ENCODE measurements around the gene TBKBP1.

TBKBP1 gene

GRCh38 chr17:47693731-47694580 is at the start of gene TBKBP1:
TSS of gene TBKBP1 (plus strand) at chr17:47694161. CDS start at chr17:47696113, 1,952 bp downstream.
- POLR2A ChIA-PET, result interaction anchor here (0.5 to 0.7 kb wide), 2 partner anchors 51 to 379 kb away, joined by 4 to 6 read pairs; no protein-coding TSS in a partner anchor
- CTCF ChIA-PET, result interaction anchor here (1.0 to 2.6 kb wide), 2 partner anchors 16 to 30 kb away, joined by 3 to 13 read pairs; no protein-coding TSS in a partner anchor
- peak; percentile 54 for DNase-seq (ENCODE audit: extremely low spot score)
- no peak for TF ChIP-seq CTCF (IDR thresholded peaks at IDR 0.05; ENCODE audit: control extremely low read depth, extremely low read depth, low read depth, missing control alignments)

- POLR2A ChIA-PET, result no interaction called here
- no peak for DNase-seq (ENCODE audit: extremely low spot score)
- CTCF ChIA-PET, result interaction anchor here (1.0 to 1.8 kb wide), 3 partner anchors 10 to 28 kb away, joined by 3 to 4 read pairs (median 4); no protein-coding TSS in a partner anchor
Measured at GRCh38 chr17:47644324-47644723, 49.6 kb upstream of the TBKBP1 start.

GRCh38 chr17:47649153-47649971 is 44.6 kb upstream of the TBKBP1 start, which contains the start of gene KPNB1:
TSS of gene KPNB1 (plus strand) at chr17:47649919. CDS start at chr17:47650245, 326 bp downstream.
- peak; percentile 93 for DNase-seq (ENCODE audit: extremely low spot score)
- CTCF ChIA-PET, result interaction anchor here (0.8 to 5.5 kb wide), 13 partner anchors 8 to 192 kb away, joined by 3 to 28 read pairs (median 3); partner anchors contain the start of genes SCRN2 and TBX21
- TF ChIP-seq CTCF (IDR thresholded peaks at IDR 0.05; ENCODE audit: control extremely low read depth, extremely low read depth, low read depth, missing control alignments), result no peak
- POLR2A ChIA-PET, result interaction anchor here (0.6 to 1.6 kb wide), 5 partner anchors 14 to 272 kb away, joined by 3 to 11 read pairs (median 5); no protein-coding TSS in a partner anchor

More at GRCh38 chr17:47644324-47644723, 49.6 kb upstream of the TBKBP1 start:
- no peak for TF ChIP-seq CTCF (IDR thresholded peaks at IDR 0.05; ENCODE audit: control extremely low read depth, extremely low read depth, low read depth, missing control alignments)

DNA sequence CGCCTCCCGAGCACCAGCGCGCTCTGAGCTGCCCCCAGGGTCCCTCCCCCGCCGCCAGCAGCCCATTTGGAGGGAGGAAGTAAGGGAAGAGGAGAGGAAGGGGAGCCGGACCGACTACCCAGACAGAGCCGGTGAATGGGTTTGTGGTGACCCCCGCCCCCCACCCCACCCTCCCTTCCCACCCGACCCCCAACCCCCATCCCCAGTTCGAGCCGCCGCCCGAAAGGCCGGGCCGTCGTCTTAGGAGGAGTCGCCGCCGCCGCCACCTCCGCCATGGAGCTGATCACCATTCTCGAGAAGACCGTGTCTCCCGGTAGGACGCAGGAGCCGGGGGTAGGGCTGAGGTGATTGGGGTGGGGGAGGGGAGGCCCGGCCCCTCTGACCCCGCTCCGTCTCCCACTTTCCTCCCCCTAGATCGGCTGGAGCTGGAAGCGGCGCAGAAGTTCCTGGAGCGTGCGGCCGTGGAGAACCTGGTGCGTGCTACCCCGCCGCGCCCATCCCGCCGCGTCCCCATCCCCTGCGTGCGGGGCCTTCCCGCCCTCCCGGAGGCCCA is 43.9 kb upstream of the TBKBP1 start:
- ChIA-PET POLR2A (interaction anchor here (0.6 to 1.6 kb wide), 3 partner anchors 14 to 272 kb away, joined by 3 to 11 read pairs (median 3); no protein-coding TSS in a partner anchor), CTCF (interaction anchor here (0.7 to 5.5 kb wide), 11 partner anchors 13 to 325 kb away, joined by 3 to 28 read pairs (median 3); partner anchors contain the start of genes SCRN2 and TBX21)
- no peak for TF ChIP-seq CTCF (IDR thresholded peaks at IDR 0.05; ENCODE audit: control extremely low read depth, extremely low read depth, low read depth, missing control alignments)
- DNase-seq (ENCODE audit: extremely low spot score), result peak; percentile 60

- TF ChIP-seq CTCF (IDR thresholded peaks at IDR 0.05; ENCODE audit: control extremely low read depth, extremely low read depth, low read depth, missing control alignments), result no peak
- ChIA-PET CTCF (interaction anchor here (0.7 to 5.5 kb wide), 9 partner anchors 12 to 326 kb away, joined by 3 to 28 read pairs (median 3); partner anchors contain the start of gene SCRN2), POLR2A (interaction anchor here (0.6 to 1.6 kb wide), 2 partner anchors 13 to 134 kb away, joined by 4 to 11 read pairs; no protein-coding TSS in a partner anchor)
- peak; percentile 93 for DNase-seq (ENCODE audit: extremely low spot score)
Measured at GRCh38 chr17:47650525-47651522, 43.1 kb upstream of the TBKBP1 start.
